Panc1 (cell line): ENCODE measurements around the gene LYST.

Experiments
- POLR2AphosphoS5 ChIP-seq: IDR thresholded peaks from 2 replicates; pipeline ENCODE4 v1.6.1; 2012; ENCODE audit warnings: mild to moderate bottlenecking, low read depth, low read length, moderate library complexity
- SIN3A ChIP-seq: IDR thresholded peaks from 2 replicates; pipeline ENCODE4 v1.6.1; 2012; ENCODE audit warnings: low read depth, mild to moderate bottlenecking, low read length, moderate library complexity, borderline replicate concordance; ENCODE audit not compliant: insufficient read depth
- TF ChIP-seq, protein P1 (sequence below): fragments of 450-650 bp; IDR thresholded peaks from 2 replicates; pipeline ENCODE4 v1.5.1; 2017; ENCODE audit warnings: mild to moderate bottlenecking

DNA sequence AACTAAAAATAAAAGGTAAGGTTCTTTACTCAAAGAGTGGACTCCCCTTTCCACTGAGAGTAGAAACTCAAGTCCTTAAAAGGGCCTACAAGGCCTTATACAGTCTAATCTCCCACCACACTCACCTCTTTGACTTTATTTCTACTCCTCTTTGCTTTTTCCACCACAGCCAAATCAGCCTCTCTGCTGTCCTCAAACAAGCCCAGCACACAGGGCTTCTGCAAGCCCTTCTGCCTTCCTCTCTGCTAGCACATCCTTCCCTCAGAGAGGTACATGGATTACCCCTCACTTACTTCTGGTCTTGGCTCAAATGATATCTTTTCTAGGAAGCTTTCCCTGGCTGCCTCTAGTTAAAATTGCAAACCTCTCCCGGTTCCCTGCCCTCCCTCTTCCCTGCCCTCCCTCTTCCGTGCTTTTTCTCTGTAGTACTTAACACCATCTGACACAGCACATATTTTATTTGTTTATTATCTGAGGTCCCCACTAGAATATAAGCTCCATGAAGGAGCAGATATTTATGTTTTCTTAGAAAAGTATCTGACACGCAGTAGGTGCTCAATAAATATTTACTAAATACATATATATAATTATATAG lies 1.7 kb downstream of the LYST start:
- TF ChIP-seq, protein P1, sequence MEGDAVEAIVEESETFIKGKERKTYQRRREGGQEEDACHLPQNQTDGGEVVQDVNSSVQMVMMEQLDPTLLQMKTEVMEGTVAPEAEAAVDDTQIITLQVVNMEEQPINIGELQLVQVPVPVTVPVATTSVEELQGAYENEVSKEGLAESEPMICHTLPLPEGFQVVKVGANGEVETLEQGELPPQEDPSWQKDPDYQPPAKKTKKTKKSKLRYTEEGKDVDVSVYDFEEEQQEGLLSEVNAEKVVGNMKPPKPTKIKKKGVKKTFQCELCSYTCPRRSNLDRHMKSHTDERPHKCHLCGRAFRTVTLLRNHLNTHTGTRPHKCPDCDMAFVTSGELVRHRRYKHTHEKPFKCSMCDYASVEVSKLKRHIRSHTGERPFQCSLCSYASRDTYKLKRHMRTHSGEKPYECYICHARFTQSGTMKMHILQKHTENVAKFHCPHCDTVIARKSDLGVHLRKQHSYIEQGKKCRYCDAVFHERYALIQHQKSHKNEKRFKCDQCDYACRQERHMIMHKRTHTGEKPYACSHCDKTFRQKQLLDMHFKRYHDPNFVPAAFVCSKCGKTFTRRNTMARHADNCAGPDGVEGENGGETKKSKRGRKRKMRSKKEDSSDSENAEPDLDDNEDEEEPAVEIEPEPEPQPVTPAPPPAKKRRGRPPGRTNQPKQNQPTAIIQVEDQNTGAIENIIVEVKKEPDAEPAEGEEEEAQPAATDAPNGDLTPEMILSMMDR: no peak
- TF ChIP-seq POLR2AphosphoS5 (no peak), SIN3A (no peak)
